ENCODE measurements around the gene PCSK5.

DNA sequence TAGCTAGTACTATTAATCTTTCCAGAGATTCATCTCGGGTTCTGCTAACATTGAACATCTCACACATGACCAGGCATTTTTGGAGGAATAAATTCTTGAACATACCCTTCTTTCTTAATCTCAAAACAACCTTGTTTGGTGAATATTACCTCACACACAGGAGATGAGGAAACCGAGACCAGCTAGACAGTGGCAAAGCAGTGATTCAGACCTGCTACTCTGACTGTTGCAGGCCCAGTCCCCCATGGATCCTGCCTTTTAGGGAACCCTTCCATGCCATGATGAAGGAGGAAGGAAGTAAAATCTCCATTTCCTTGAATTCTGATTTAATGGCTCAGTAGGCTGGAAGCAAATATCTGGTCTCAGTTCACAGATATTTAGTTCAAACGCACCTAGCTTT, 2.6 kb downstream of the PCSK5 start:
- TF ChIP-seq MYC (IDR thresholded peaks at IDR 0.05; ENCODE audit: low read depth, low read length) (no peak), POLR2A (IDR thresholded peaks at IDR 0.05; ENCODE audit: low read depth, low read length) (no peak), POLR2AphosphoS5 (IDR thresholded peaks at IDR 0.05; ENCODE audit: insufficient read depth, low read depth, low read length) (no peak), EZH2 (IDR thresholded peaks at IDR 0.05; ENCODE audit: borderline replicate concordance, low read depth, low read length, severe bottlenecking) (no peak), JUN (IDR thresholded peaks at IDR 0.05; ENCODE audit: borderline replicate concordance, insufficient read depth, insufficient read length, low read depth) (no peak), FOS (IDR thresholded peaks at IDR 0.05; ENCODE audit: borderline replicate concordance, insufficient read depth, low read length) (no peak), GATA2 (IDR thresholded peaks at IDR 0.05; ENCODE audit: insufficient read depth, insufficient read length, low read depth, low read length) (no peak)
- TF ChIP-seq, protein P1, sequence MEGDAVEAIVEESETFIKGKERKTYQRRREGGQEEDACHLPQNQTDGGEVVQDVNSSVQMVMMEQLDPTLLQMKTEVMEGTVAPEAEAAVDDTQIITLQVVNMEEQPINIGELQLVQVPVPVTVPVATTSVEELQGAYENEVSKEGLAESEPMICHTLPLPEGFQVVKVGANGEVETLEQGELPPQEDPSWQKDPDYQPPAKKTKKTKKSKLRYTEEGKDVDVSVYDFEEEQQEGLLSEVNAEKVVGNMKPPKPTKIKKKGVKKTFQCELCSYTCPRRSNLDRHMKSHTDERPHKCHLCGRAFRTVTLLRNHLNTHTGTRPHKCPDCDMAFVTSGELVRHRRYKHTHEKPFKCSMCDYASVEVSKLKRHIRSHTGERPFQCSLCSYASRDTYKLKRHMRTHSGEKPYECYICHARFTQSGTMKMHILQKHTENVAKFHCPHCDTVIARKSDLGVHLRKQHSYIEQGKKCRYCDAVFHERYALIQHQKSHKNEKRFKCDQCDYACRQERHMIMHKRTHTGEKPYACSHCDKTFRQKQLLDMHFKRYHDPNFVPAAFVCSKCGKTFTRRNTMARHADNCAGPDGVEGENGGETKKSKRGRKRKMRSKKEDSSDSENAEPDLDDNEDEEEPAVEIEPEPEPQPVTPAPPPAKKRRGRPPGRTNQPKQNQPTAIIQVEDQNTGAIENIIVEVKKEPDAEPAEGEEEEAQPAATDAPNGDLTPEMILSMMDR (IDR thresholded peaks at IDR 0.05; ENCODE audit: extremely low read depth in 1 of 2, insufficient read depth in 1 of 2, low read depth in 1 of 2, low read length in 2 of 2), result no peak
- TF ChIP-seq, protein P2, sequence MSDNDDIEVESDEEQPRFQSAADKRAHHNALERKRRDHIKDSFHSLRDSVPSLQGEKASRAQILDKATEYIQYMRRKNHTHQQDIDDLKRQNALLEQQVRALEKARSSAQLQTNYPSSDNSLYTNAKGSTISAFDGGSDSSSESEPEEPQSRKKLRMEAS (IDR thresholded peaks at IDR 0.05; ENCODE audit: insufficient read depth, insufficient read length), result no peak
